Measurements from ENCODE around the gene ART5. TPM values are rescaled to one million over a fixed set of nuclear protein-coding genes. Genes with fewer than 3 reads are reported as not detected.
A peak's percentile ranks its signal among the peaks of the same experiment; 100 is the strongest.
"Not testable (repeated sequence)": the region's sequence is repeated elsewhere in the genome, so short reads cannot be mapped to it uniquely, and the experiment has no call there.

Gene ART5
- total RNA-seq, 6 donors from 2014 or later, result 0.49 to 3.6 (median 1.3) TPM; not detected in 2

- peaks cover 5 to 10% (median 6%) of the 10 kb centered on the region in 4 donors for H3K4me1 ChIP-seq
- 56 to 58% methylated on average over 7 of the region's 7 CpGs for WGBS, 2 donors
- H3K36me3 ChIP-seq, result no peaks in the 10 kb centered on the region
- H3K27me3 ChIP-seq, result no peaks in the 10 kb centered on the region
- no peak overlapping the region for H3K4me3 ChIP-seq
- no peak overlapping the region for H3K27ac ChIP-seq
- no peak for DNase-seq
- no peak for TF ChIP-seq POLR2A (IDR thresholded peaks at IDR 0.05)
- peak; percentile 48 to 85 (median 74) for TF ChIP-seq CTCF (IDR thresholded peaks at IDR 0.05)
- TF ChIP-seq EP300 (IDR thresholded peaks at IDR 0.05), result no peak
- no peak for TF ChIP-seq POLR2AphosphoS5 (IDR thresholded peaks at IDR 0.05)
- ATAC-seq (ENCODE audit: low FRiP score in 2 of 2), result peak in 1 of 2 donors; percentile 65
- no peaks in the 10 kb centered on the region for H3K9me3 ChIP-seq
These were observed 32.2 kb downstream of the ART5 start for GRCh38 chr11:3609416-3610265.

GRCh38 chr11:3605771-3606203, 36.0 kb downstream of the ART5 start:
- DNase-seq (no peak), ATAC-seq (ENCODE audit: low FRiP score in 2 of 2) (no peak)
- H3K4me1 ChIP-seq, result no peaks in the 10 kb centered on the region
- no peak overlapping the region for H3K27ac ChIP-seq
- 66 to 82% methylated on average over 5 of the region's 5 CpGs for WGBS, 2 donors
- TF ChIP-seq POLR2A (IDR thresholded peaks at IDR 0.05) (no peak), CTCF (IDR thresholded peaks at IDR 0.05) (no peak), POLR2AphosphoS5 (IDR thresholded peaks at IDR 0.05) (no peak), EP300 (IDR thresholded peaks at IDR 0.05) (no peak)
- H3K4me3 ChIP-seq, result no peak overlapping the region
- no peaks in the 10 kb centered on the region for H3K9me3 ChIP-seq
- H3K36me3 ChIP-seq, result no peaks in the 10 kb centered on the region
- no peaks in the 10 kb centered on the region for H3K27me3 ChIP-seq

GRCh38 chr11:3605283-3605662, 36.5 kb downstream of the ART5 start:
- no peak overlapping the region for H3K4me3 ChIP-seq
- 88 to 92% methylated on average over 3 of the region's 3 CpGs for WGBS, 2 donors
- H3K27me3 ChIP-seq, result no peaks in the 10 kb centered on the region
- no peaks in the 10 kb centered on the region for H3K4me1 ChIP-seq
- no peaks in the 10 kb centered on the region for H3K36me3 ChIP-seq
- H3K27ac ChIP-seq, result no peak overlapping the region
- ATAC-seq (ENCODE audit: low FRiP score in 2 of 2) (peak in 1 of 2 donors; percentile 46), DNase-seq (no peak)
- TF ChIP-seq CTCF (IDR thresholded peaks at IDR 0.05) (no peak), EP300 (IDR thresholded peaks at IDR 0.05) (no peak), POLR2AphosphoS5 (IDR thresholded peaks at IDR 0.05) (no peak), POLR2A (IDR thresholded peaks at IDR 0.05) (no peak)
- no peaks in the 10 kb centered on the region for H3K9me3 ChIP-seq

GRCh38 chr11:3604167-3604566, 37.6 kb downstream of the ART5 start:
- Histone ChIP-seq H3K27ac (no peak overlapping the region), H3K4me1 (no peaks in the 10 kb centered on the region), H3K4me3 (no peak overlapping the region), H3K36me3 (no peaks in the 10 kb centered on the region), H3K27me3 (no peaks in the 10 kb centered on the region), H3K9me3 (no peaks in the 10 kb centered on the region)
- DNase-seq, result no peak
- TF ChIP-seq EP300 (IDR thresholded peaks at IDR 0.05), result no peak
- no peak for TF ChIP-seq CTCF (IDR thresholded peaks at IDR 0.05)
- no peak for TF ChIP-seq POLR2AphosphoS5 (IDR thresholded peaks at IDR 0.05)
- no peak for TF ChIP-seq POLR2A (IDR thresholded peaks at IDR 0.05)
- WGBS, 2 donors, result 53 to 62% methylated on average over 3 of the region's 3 CpGs
- no peak for ATAC-seq (ENCODE audit: low FRiP score in 2 of 2)

GRCh38 chr11:3600201-3600600, 41.6 kb downstream of the ART5 start:
- H3K27ac ChIP-seq; H3K4me1 ChIP-seq; DNase-seq; ATAC-seq (ENCODE audit: low FRiP score in 2 of 2); H3K9me3 ChIP-seq; H3K27me3 ChIP-seq; H3K4me3 ChIP-seq; H3K36me3 ChIP-seq: not testable (repeated sequence)
- whole genome bisulfite sequencing, 2 donors, result 80 to 85% methylated on average over 10 of the region's 10 CpGs

GRCh38 chr11:3597743-3598142, 44.0 kb downstream of the ART5 start:
- not testable (repeated sequence) for H3K9me3 ChIP-seq; H3K36me3 ChIP-seq; H3K4me1 ChIP-seq; H3K4me3 ChIP-seq; DNase-seq; ATAC-seq (ENCODE audit: low FRiP score in 2 of 2); H3K27ac ChIP-seq; H3K27me3 ChIP-seq
- WGBS, 2 donors, result 93 to 94% methylated on average over 15 of the region's 15 CpGs

- 90 to 94% methylated on average over 10 to 21 of the region's 24 CpGs for WGBS, 2 donors
- not testable (repeated sequence) for H3K4me1 ChIP-seq; H3K27ac ChIP-seq; H3K4me3 ChIP-seq; H3K36me3 ChIP-seq; ATAC-seq (ENCODE audit: low FRiP score in 2 of 2); H3K27me3 ChIP-seq; H3K9me3 ChIP-seq
- DNase-seq, result peak in 1 of 2 donors; percentile 50
These were observed 50.5 kb downstream of the ART5 start for GRCh38 chr11:3591326-3591725.

- not testable (repeated sequence) for ATAC-seq (ENCODE audit: low FRiP score in 2 of 2); H3K4me1 ChIP-seq; H3K27ac ChIP-seq; H3K9me3 ChIP-seq; H3K27me3 ChIP-seq; H3K36me3 ChIP-seq; DNase-seq; H3K4me3 ChIP-seq
- 61 to 75% methylated on average over 2 of the region's 2 CpGs for WGBS, 2 donors
These were observed 51.6 kb downstream of the ART5 start for GRCh38 chr11:3590193-3590592.

Measured in upper lobe of left lung (tissue), 6 donors.